IMR-90 (cell line): ENCODE results near the gene ITGAL. TPM values are rescaled to one million over a fixed set of nuclear protein-coding genes. Genes with fewer than 3 reads are reported as not detected.

Experiments used
- ATAC-seq: fragments of 200-7000 bp; cut with Tn5 transposase; 2 replicates; pipeline ENCODE4 v1.9.1; 2020; ENCODE audit warnings: low read depth, mild to moderate bottlenecking, moderate library complexity
- BruUV-seq: library from RNA; stranded (reverse); fragments of 400-500 nt; replicated peaks from 2 replicates; lab custom pipeline; 2021; lab: Mats Ljungman, UMichigan
- CTCF ChIA-PET: fragments of 300-600 bp; formaldehyde crosslinking; extraction: SDS; loops from one replicate; lab custom pipeline; 2021; ENCODE audit warnings: antibody characterized with exemption; lab: Yijun Ruan, JAX
- POLR2A ChIA-PET: fragments of 300-600 bp; sonication (Branson Sonifier 250); formaldehyde crosslinking; loops from one replicate; lab custom pipeline; 2022; ENCODE audit warnings: antibody characterized with exemption; ENCODE audit not compliant: unreplicated experiment; lab: Charles Lee
- DNase-seq: peaks from one replicate; pipeline ENCODE4 v3.0.0; 2013
- H2AFZ ChIP-seq: replicated peaks from 2 replicates; pipeline ENCODE3; 2013; ENCODE audit warnings: low read length, mild to moderate bottlenecking; ENCODE audit not compliant: poor library complexity
- H2AK5ac ChIP-seq: 2 replicates; pipeline ENCODE4 v1.6.1; 2013; ENCODE audit warnings: low read depth, low read length, inconsistent platforms
- H2AK9ac ChIP-seq: replicated peaks from 2 replicates; pipeline ENCODE3; 2013; ENCODE audit warnings: mild to moderate bottlenecking, low read depth, low read length, moderate library complexity; ENCODE audit not compliant: poor library complexity
- H2BK120ac ChIP-seq: 2 replicates; pipeline ENCODE4 v1.6.1; 2013; ENCODE audit warnings: low read depth, low read length, inconsistent platforms
- H2BK15ac ChIP-seq: 3 replicates; pipeline ENCODE4 v1.6.1; 2013; ENCODE audit warnings: low read depth, low read length, inconsistent platforms
- H2BK20ac ChIP-seq: 2 replicates; pipeline ENCODE4 v1.6.1; 2013; ENCODE audit warnings: low read depth, mild to moderate bottlenecking, inconsistent platforms, low read length, moderate library complexity
- H2BK5ac ChIP-seq: 2 replicates; pipeline ENCODE4 v1.6.1; 2013; ENCODE audit warnings: mild to moderate bottlenecking, low read depth, low read length, inconsistent platforms; ENCODE audit not compliant: poor library complexity, severe bottlenecking
- H3K14ac ChIP-seq: replicated peaks from 2 replicates; pipeline ENCODE4 v1.6.1; 2013; ENCODE audit warnings: low read depth, low read length, inconsistent platforms
- H3K18ac ChIP-seq: 2 replicates; pipeline ENCODE4 v1.6.1; 2013; ENCODE audit warnings: low read depth, low read length, control low read depth
- H3K23ac ChIP-seq: 2 replicates; pipeline ENCODE4 v1.6.1; 2013; ENCODE audit warnings: low read depth, low read length, inconsistent platforms
- H3K27ac ChIP-seq: 2 replicates; pipeline ENCODE4 v1.5.1; 2013; ENCODE audit warnings: mild to moderate bottlenecking, control low read depth, low read length; ENCODE audit not compliant: insufficient read depth
- H3K27me3 ChIP-seq: 2 replicates; pipeline ENCODE4 v1.6.1; 2013; ENCODE audit warnings: low read length; ENCODE audit not compliant: control insufficient read depth, insufficient read depth
- H3K36me3 ChIP-seq: 2 replicates; pipeline ENCODE4 v1.6.1; 2013; ENCODE audit warnings: low read length, mixed read lengths; ENCODE audit not compliant: control insufficient read depth, insufficient read depth
- H3K4ac ChIP-seq: 2 replicates; pipeline ENCODE4 v1.6.1; 2013; ENCODE audit warnings: low read depth, low read length, inconsistent platforms
- H3K4me1 ChIP-seq: 2 replicates; pipeline ENCODE4 v1.6.1; 2013; ENCODE audit warnings: low read length, mixed read lengths; ENCODE audit not compliant: control insufficient read depth, insufficient read depth
- H3K4me2 ChIP-seq: 2 replicates; pipeline ENCODE4 v1.6.1; 2013; ENCODE audit warnings: low read depth, mild to moderate bottlenecking, control low read depth, low read length, moderate library complexity
- H3K4me3 ChIP-seq: 2 replicates; pipeline ENCODE4 v1.5.1; 2013; ENCODE audit warnings: low read depth, mild to moderate bottlenecking, control low read depth, low read length, moderate library complexity; ENCODE audit not compliant: insufficient read depth
- H3K56ac ChIP-seq: 2 replicates; pipeline ENCODE4 v1.6.1; 2013; ENCODE audit warnings: low read length, inconsistent platforms; ENCODE audit not compliant: insufficient read depth; ENCODE audit errors: extremely low read depth
- H3K79me1 ChIP-seq, 2 experiments: 2 replicates each; pipeline ENCODE4 v1.6.1; 2013; ENCODE audit warnings: low read length in 2 of 2, inconsistent platforms in 1 of 2, low read depth in 1 of 2
- H3K9ac ChIP-seq: 2 replicates; pipeline ENCODE4 v1.6.1; 2013; ENCODE audit warnings: low read depth, low read length, control low read depth
- H3K9me1 ChIP-seq: 2 replicates; pipeline ENCODE4 v1.6.1; 2013; ENCODE audit warnings: low read length, inconsistent platforms; ENCODE audit not compliant: insufficient read depth
- H3K9me3 ChIP-seq: 2 replicates; pipeline ENCODE4 v1.6.1; 2013; ENCODE audit warnings: low read length; ENCODE audit not compliant: control insufficient read depth, insufficient read depth
- H4K20me1 ChIP-seq: 2 replicates; pipeline ENCODE4 v1.6.1; 2013; ENCODE audit warnings: low read length, inconsistent platforms; ENCODE audit not compliant: insufficient read depth
- H4K5ac ChIP-seq: 2 replicates; pipeline ENCODE4 v1.6.1; 2013; ENCODE audit warnings: mild to moderate bottlenecking, low read depth, low read length, control low read depth
- H4K8ac ChIP-seq, 2 experiments: 2 replicates each; pipeline ENCODE4 v1.6.1; 2013; ENCODE audit warnings: low read depth in 2 of 2, low read length in 2 of 2, control low read depth in 1 of 2, inconsistent platforms in 1 of 2
- H4K91ac ChIP-seq: 2 replicates; pipeline ENCODE4 v1.6.1; 2013; ENCODE audit warnings: low read depth, low read length, inconsistent platforms; ENCODE audit not compliant: insufficient read depth
- BHLHE40 ChIP-seq: fragments of 150-350 bp; IDR thresholded peaks from 2 replicates; pipeline ENCODE4 v1.6.1; 2016; ENCODE audit warnings: mild to moderate bottlenecking, low read depth, low read length
- CEBPB ChIP-seq: IDR thresholded peaks from 2 replicates; pipeline ENCODE4 v1.6.1; 2012; ENCODE audit warnings: low read depth, low read length, improper control_type of control experiment
- CHD1 ChIP-seq: IDR thresholded peaks from 2 replicates; pipeline ENCODE4 v1.6.1; 2012; ENCODE audit warnings: low read depth, low read length, improper control_type of control experiment
- ELK1 ChIP-seq: fragments of 150-350 bp; IDR thresholded peaks from 2 replicates; pipeline ENCODE4 v1.6.1; 2016; ENCODE audit warnings: low read depth, mild to moderate bottlenecking, low read length, moderate library complexity, borderline replicate concordance
- MAFK ChIP-seq: IDR thresholded peaks from 2 replicates; pipeline ENCODE4 v1.6.1; 2012; ENCODE audit warnings: low read depth, low read length, improper control_type of control experiment
- NFE2L2 ChIP-seq: fragments of 150-350 bp; IDR thresholded peaks from 2 replicates; pipeline ENCODE4 v1.6.1; 2016; ENCODE audit warnings: low read depth, mild to moderate bottlenecking, low read length
- POLR2A ChIP-seq: IDR thresholded peaks from 2 replicates; pipeline ENCODE4 v1.6.1; 2012; ENCODE audit warnings: mild to moderate bottlenecking, low read depth, low read length
- RAD21 ChIP-seq: IDR thresholded peaks from 2 replicates; pipeline ENCODE4 v1.6.1; 2012; ENCODE audit warnings: low read length, improper control_type of control experiment
- RCOR1 ChIP-seq: IDR thresholded peaks from 2 replicates; pipeline ENCODE4 v1.6.1; 2012; ENCODE audit warnings: mild to moderate bottlenecking, low read length, improper control_type of control experiment; ENCODE audit not compliant: insufficient replicate concordance
- RFX5 ChIP-seq: IDR thresholded peaks from 2 replicates; pipeline ENCODE4 v1.8.0; 2012; ENCODE audit warnings: low read depth, mild to moderate bottlenecking, low read length, moderate library complexity
- SMC3 ChIP-seq: fragments of 150-350 bp; IDR thresholded peaks from 2 replicates; pipeline ENCODE4 v1.6.1; 2016; ENCODE audit warnings: low read depth, mild to moderate bottlenecking, antibody characterized with exemption, low read length, moderate library complexity
- USF2 ChIP-seq: fragments of 150-350 bp; IDR thresholded peaks from 2 replicates; pipeline ENCODE4 v1.6.1; 2017; ENCODE audit warnings: mild to moderate bottlenecking, antibody characterized with exemption, low read length, low read depth
- WGBS, 2 experiments: methylation state at CpG; one replicate each; pipeline versions ENCODE4 v1.1.5 to v1.1.7; 2013; ENCODE audit warnings: missing lambda C conversion rate in 2 of 2; ENCODE audit not compliant: insufficient read length in 1 of 2; ENCODE audit errors: extremely low coverage in 2 of 2; 5-methylcytosine and 5-hydroxymethylcytosine counted together
- dilution Hi-C: fragments of 300-500 bp; cut with HindIII; formaldehyde crosslinking; loops from one replicate; pipeline ENCODE4 v1.14.3; 2018; ENCODE audit warnings: low sequenced_read_pairs; ENCODE audit not compliant: unreplicated experiment
- in situ Hi-C: fragments of 300-500 bp; cut with MboI; formaldehyde crosslinking; loops from 3 replicates; pipeline ENCODE4 v1.14.3; 2019; ENCODE audit warnings: low sequenced_read_pairs, inconsistent platforms, mixed read lengths
- intact Hi-C: fragments of 100-400 bp; cut with micrococcal nuclease; formaldehyde crosslinking; loops from 2 replicates; pipeline ENCODE4 v1.10.0; 2022
- polyA plus RNA-seq, 3 experiments: library from polyadenylated mRNA; depleted of rRNA; stranded (reverse); fragments of >200 nt; gene quantifications; 2 replicates each; pipeline ENCODE4 v1.2.3, GENCODE V29; 2012; ENCODE audit warnings: low replicate concordance in 1 of 3
- total RNA-seq: library from RNA; depleted of rRNA; stranded (reverse); fragments of >200 nt; gene quantifications from 2 replicates; pipeline ENCODE4 v1.2.3, GENCODE V29; 2012

The ITGAL gene
- total and polyA plus RNA-seq, 2 of the 4 experiments (the other 2 are of a cell fraction) = not detected

- TF ChIP-seq RFX5 (no peak), POLR2A (no peak)
Measured at GRCh38 chr16:30503403-30504296, 31.1 kb downstream of the ITGAL start (continued).

GRCh38 chr16:30509081-30509765 lies 36.7 kb downstream of the ITGAL start:
- H4K91ac ChIP-seq = no peak overlapping the region
- no peaks in the 10 kb centered on the region for H3K4me1 ChIP-seq
- dilution Hi-C loops = no loop called here
- no peaks in the 10 kb centered on the region for H4K20me1 ChIP-seq
- H4K8ac ChIP-seq = no peak overlapping the region
- no peaks in the 10 kb centered on the region for H3K79me1 ChIP-seq
- no peak overlapping the region for H2AK5ac ChIP-seq
- no peak overlapping the region for H3K14ac ChIP-seq
- H3K27ac ChIP-seq = no peak overlapping the region
- H4K5ac ChIP-seq = no peak overlapping the region
- no peak overlapping the region for H2AK9ac ChIP-seq
- no peak overlapping the region for H3K4me3 ChIP-seq
- no peak overlapping the region for H2BK20ac ChIP-seq
- no peaks in the 10 kb centered on the region for H3K36me3 ChIP-seq
- ChIA-PET CTCF (no interaction called here), POLR2A (interaction anchor here (0.6 kb wide), 1 partner anchor 725 kb away, joined by 18 read pairs; no protein-coding TSS in a partner anchor)
- H3K9ac ChIP-seq = no peak overlapping the region
- H3K9me1 ChIP-seq = no peaks in the 10 kb centered on the region
- H3K4me2 ChIP-seq = no peak overlapping the region
- H2AFZ ChIP-seq = no peak overlapping the region
- no peak overlapping the region for H2BK120ac ChIP-seq
- DNase-seq = no peak
- H2BK15ac ChIP-seq = no peak overlapping the region
- no peak overlapping the region for H3K18ac ChIP-seq
- H3K56ac ChIP-seq = no peak overlapping the region
- H3K23ac ChIP-seq = no peak overlapping the region
- ATAC-seq = no peak
- no CpG with 5 or more reads among the region's 4 CpGs for whole genome bisulfite sequencing, 2 experiments
- no TSS peak for BruUV-seq
- in situ Hi-C loops = no loop called here
- H2BK5ac ChIP-seq = no peak overlapping the region
- peaks cover 30% of the 10 kb centered on the region for H3K27me3 ChIP-seq
- intact Hi-C loops = no loop called here
- no peaks in the 10 kb centered on the region for H3K9me3 ChIP-seq
- H3K4ac ChIP-seq = no peak overlapping the region
- no peak for TF ChIP-seq USF2
- TF ChIP-seq CHD1 = no peak
- TF ChIP-seq MAFK = no peak
- no peak for TF ChIP-seq BHLHE40
- no peak for TF ChIP-seq CEBPB
- TF ChIP-seq ELK1 = no peak
- TF ChIP-seq SMC3 = no peak
- TF ChIP-seq POLR2A = no peak
- no peak for TF ChIP-seq NFE2L2
- no peak for TF ChIP-seq RAD21
- TF ChIP-seq RCOR1 = no peak
